ENCODE measurements around the gene TRPV3. TPM values are rescaled to one million over a fixed set of nuclear protein-coding genes. Genes with fewer than 3 reads are reported as not detected.

The TRPV3 gene
- total and polyA plus RNA-seq, 3 donors from 2014 or later, result 6.6 to 37.2 (median 19.8) TPM

DNA sequence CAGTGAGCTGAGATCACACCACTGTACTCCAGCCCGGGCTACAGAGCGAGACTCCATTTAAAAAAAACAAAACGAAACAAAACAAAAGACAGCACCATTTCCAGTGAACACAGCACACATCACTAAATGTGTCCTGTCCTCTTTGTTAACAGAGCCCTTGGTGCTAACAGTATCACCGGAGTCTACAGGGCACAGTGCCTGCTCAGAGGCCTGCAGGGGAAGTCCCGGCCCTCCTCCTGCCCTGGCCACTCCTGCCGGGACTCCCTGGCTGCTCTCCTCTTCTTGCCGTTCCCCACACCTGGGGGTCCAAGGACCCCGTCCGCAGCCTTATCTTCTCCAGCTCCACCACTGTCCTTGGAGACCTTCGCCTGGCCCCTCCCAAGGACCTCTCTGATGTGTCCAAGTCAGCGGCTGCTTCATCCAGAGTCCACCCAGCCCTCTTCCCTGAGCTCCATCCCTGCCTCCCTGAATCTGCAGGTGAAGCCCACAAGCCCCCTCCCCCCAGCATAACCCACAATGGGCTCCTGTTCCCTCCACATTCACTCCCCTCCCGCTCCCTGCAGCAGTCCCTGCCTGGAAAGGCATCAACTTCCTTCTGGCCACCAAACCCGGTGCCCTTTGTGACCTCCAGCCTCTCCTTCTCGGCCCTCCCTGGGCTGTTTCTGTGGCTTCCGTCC is 43.1 kb upstream of the TRPV3 start:
- H3K4me3 ChIP-seq, result no peak overlapping the region
- intact Hi-C loops (cut with DNase I; ENCODE audit: low total_unique reads), result no loop called here
- H3K9me3 ChIP-seq, result no peaks in the 10 kb centered on the region
- no peak overlapping the region for H3K27ac ChIP-seq
- no peaks in the 10 kb centered on the region for H3K36me3 ChIP-seq (ENCODE audit: low read depth, missing control alignments)
- WGBS, 2 donors, result 72 to 76% methylated on average over 15 of the region's 15 CpGs
- no peak for DNase-seq
- no peaks in the 10 kb centered on the region for H3K4me1 ChIP-seq
- H3K27me3 ChIP-seq, result no peaks in the 10 kb centered on the region
- TF ChIP-seq POLR2A (IDR thresholded peaks at IDR 0.05), result no peak
- TF ChIP-seq, protein P1, sequence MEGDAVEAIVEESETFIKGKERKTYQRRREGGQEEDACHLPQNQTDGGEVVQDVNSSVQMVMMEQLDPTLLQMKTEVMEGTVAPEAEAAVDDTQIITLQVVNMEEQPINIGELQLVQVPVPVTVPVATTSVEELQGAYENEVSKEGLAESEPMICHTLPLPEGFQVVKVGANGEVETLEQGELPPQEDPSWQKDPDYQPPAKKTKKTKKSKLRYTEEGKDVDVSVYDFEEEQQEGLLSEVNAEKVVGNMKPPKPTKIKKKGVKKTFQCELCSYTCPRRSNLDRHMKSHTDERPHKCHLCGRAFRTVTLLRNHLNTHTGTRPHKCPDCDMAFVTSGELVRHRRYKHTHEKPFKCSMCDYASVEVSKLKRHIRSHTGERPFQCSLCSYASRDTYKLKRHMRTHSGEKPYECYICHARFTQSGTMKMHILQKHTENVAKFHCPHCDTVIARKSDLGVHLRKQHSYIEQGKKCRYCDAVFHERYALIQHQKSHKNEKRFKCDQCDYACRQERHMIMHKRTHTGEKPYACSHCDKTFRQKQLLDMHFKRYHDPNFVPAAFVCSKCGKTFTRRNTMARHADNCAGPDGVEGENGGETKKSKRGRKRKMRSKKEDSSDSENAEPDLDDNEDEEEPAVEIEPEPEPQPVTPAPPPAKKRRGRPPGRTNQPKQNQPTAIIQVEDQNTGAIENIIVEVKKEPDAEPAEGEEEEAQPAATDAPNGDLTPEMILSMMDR (IDR thresholded peaks at IDR 0.05), result no peak

DNA sequence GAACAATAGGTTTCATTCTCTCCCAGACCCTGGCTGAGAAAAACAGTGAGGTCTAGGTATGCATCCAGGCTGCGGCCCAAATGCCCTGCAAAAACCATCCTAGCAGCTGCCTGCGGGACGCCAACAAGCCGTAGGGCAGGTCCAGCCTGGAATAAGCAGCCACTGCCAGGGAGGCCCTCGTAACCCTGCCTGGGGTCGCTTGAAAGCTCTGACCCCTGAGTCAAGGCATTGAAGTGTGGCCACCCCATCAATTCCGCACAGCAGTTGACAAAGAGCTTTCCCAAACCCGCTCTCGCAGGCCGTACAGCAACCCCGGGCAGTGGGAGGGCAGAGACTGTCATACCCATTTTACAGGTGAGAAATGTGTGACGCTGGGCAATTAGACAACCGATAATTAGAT is 40.5 kb upstream of the TRPV3 start:
- Histone ChIP-seq H3K9me3 (no peaks in the 10 kb centered on the region), H3K36me3 (ENCODE audit: low read depth, missing control alignments) (no peaks in the 10 kb centered on the region), H3K27me3 (no peaks in the 10 kb centered on the region), H3K27ac (no peak overlapping the region), H3K4me3 (no peak overlapping the region), H3K4me1 (no peaks in the 10 kb centered on the region)
- intact Hi-C loops (cut with DNase I; ENCODE audit: low total_unique reads), result no loop called here
- no peak for TF ChIP-seq POLR2A (IDR thresholded peaks at IDR 0.05)
- TF ChIP-seq, protein P1 (IDR thresholded peaks at IDR 0.05), result no peak
- DNase-seq, result no peak
- WGBS, 2 donors, result 77 to 86% methylated on average over 8 to 13 of the region's 13 CpGs

DNA sequence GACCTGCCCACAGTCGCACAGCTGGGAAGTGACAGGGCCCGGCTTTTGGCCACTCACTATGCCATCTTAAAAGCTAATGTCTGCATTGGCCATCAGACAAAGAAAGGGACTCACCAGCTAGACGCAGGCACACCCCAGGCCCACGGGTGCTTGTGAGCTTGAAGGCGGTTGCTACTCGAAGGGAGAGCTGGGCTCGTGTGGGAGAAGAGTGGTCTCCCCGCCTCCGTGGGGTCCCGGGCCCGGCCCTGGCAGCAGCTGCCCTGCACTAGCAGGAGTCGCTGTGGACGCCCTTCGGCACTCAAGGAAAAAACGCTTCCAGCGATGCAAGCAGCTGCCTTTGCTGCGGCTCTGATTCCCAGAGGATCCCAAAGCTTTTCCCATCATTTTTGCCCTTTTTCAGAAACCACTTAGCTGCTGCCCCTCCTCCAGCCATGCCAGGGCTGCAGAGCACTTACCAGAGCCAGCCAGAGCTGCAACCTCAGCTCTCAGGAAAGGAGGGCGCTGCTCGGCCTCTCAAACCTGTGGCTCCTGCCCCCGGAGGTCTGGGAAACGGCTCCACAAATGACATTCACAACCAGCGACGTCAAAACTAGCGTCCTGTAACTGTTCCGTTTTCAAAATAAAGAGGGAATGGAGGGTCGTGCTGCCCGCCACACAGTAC is 39.3 kb upstream of the TRPV3 start:
- H3K9me3 ChIP-seq, result no peaks in the 10 kb centered on the region
- 93 to 94% methylated on average over 25 to 27 of the region's 27 CpGs for WGBS, 2 donors
- H3K4me1 ChIP-seq, result no peaks in the 10 kb centered on the region
- intact Hi-C loops (cut with DNase I; ENCODE audit: low total_unique reads), result no loop called here
- TF ChIP-seq POLR2A (IDR thresholded peaks at IDR 0.05), result no peak
- TF ChIP-seq, protein P1 (IDR thresholded peaks at IDR 0.05), result no peak
- no peak overlapping the region for H3K4me3 ChIP-seq
- no peak overlapping the region for H3K27ac ChIP-seq
- no peaks in the 10 kb centered on the region for H3K36me3 ChIP-seq (ENCODE audit: low read depth, missing control alignments)
- no peak for DNase-seq
- H3K27me3 ChIP-seq, result no peaks in the 10 kb centered on the region

DNA sequence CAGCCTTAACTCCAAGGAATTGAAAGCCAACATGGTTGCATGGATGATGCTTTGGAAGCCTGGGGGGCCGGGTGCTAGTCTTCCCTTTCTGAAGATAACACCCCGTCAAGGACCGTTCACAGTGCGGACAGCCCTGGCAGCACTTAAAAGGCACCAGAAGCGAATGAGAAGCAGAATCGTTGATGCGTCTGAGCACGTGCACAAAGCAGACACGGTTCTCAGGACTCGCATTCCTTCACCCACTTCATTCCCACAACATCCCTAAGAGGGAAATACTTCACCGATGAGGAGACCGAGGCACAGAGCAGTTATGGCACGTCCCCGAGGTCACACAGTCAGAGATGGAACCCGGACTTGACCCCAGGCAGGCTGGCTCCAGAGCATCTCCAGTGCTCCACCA is 37.4 kb upstream of the TRPV3 start:
- TF ChIP-seq POLR2A (IDR thresholded peaks at IDR 0.05), result no peak
- TF ChIP-seq, protein P1 (IDR thresholded peaks at IDR 0.05), result no peak
- no peak for DNase-seq
- Histone ChIP-seq H3K36me3 (ENCODE audit: low read depth, missing control alignments) (no peaks in the 10 kb centered on the region), H3K9me3 (no peaks in the 10 kb centered on the region), H3K4me3 (no peak overlapping the region), H3K27me3 (no peaks in the 10 kb centered on the region), H3K4me1 (no peaks in the 10 kb centered on the region), H3K27ac (no peak overlapping the region)
- WGBS, 2 donors, result 86 to 90% methylated on average over 15 of the region's 15 CpGs
- intact Hi-C loops (cut with DNase I; ENCODE audit: low total_unique reads), result no loop called here
